PC-9 (cell line): ENCODE data around the gene STPG3. TPM values are rescaled to one million over a fixed set of nuclear protein-coding genes. Genes with fewer than 3 reads are reported as not detected.
A peak's percentile ranks its signal among the peaks of the same experiment; 100 is the strongest.

ENCODE experiments used
- BruUV-seq: library from RNA; stranded (reverse); fragments of 400-500 nt; replicated peaks from 2 replicates; lab custom pipeline; 2021; lab: Mats Ljungman, UMichigan
- CTCF ChIA-PET: fragments of 300-600 bp; sonication (Branson Sonifier 250); formaldehyde crosslinking; loops from one replicate; lab custom pipeline; 2022; ENCODE audit warnings: antibody characterized with exemption; lab: Charles Lee
- POLR2A ChIA-PET: fragments of 300-600 bp; sonication (Branson Sonifier 250); formaldehyde crosslinking; loops from one replicate; lab custom pipeline; 2022; ENCODE audit warnings: antibody characterized with exemption; ENCODE audit not compliant: unreplicated experiment; lab: Charles Lee
- DNase-seq, 2 experiments: peaks; one replicate each; pipeline versions ENCODE4 v3.0.0 to v3.0.0-alpha.2; 2015 to 2022; ENCODE audit warnings: mixed read lengths in 1 of 2
- H2AFZ ChIP-seq: fragments of 200-600 bp; sonication (generic); 2 replicates; pipeline ENCODE4 v1.8.1; 2017; ENCODE audit warnings: antibody characterized with exemption
- H3F3A ChIP-seq: fragments of 200-600 bp; sonication (generic); 2 replicates; pipeline ENCODE4 v1.8.1; 2017; ENCODE audit warnings: antibody characterized with exemption, mild to moderate bottlenecking, low read depth; ENCODE audit not compliant: insufficient read depth
- H3K27ac ChIP-seq: fragments of 200-600 bp; sonication (generic); 2 replicates; pipeline ENCODE4 v1.6.1; 2016; ENCODE audit warnings: mixed run types
- H3K27me3 ChIP-seq: fragments of 200-600 bp; sonication (generic); 2 replicates; pipeline ENCODE4 v1.6.1; 2016; ENCODE audit warnings: low read depth, mixed run types; ENCODE audit not compliant: insufficient read depth
- H3K36me3 ChIP-seq: fragments of 200-600 bp; sonication (generic); 2 replicates; pipeline ENCODE4 v1.6.1; 2016; ENCODE audit warnings: low read depth, mixed run types
- H3K4me1 ChIP-seq: fragments of 200-600 bp; sonication (generic); replicated peaks from 2 replicates; pipeline ENCODE4 v1.6.1; 2016; ENCODE audit warnings: mixed run types; ENCODE audit not compliant: insufficient read depth
- H3K4me2 ChIP-seq: fragments of 200-600 bp; sonication (generic); 2 replicates; pipeline ENCODE4 v1.6.1; 2017; ENCODE audit warnings: mixed run types
- H3K4me3 ChIP-seq: fragments of 200-600 bp; sonication (generic); 2 replicates; pipeline ENCODE4 v1.6.1; 2016; ENCODE audit warnings: mixed run types
- H3K79me2 ChIP-seq: fragments of 200-600 bp; sonication (generic); 2 replicates; pipeline ENCODE4 v1.6.1; 2017; ENCODE audit warnings: low read depth, mixed run types
- H3K9me2 ChIP-seq: fragments of 200-600 bp; sonication (generic); 2 replicates; pipeline ENCODE4 v1.8.1; 2017; ENCODE audit warnings: mild to moderate bottlenecking; ENCODE audit not compliant: insufficient read depth
- H3K9me3 ChIP-seq: fragments of 200-600 bp; sonication (generic); 2 replicates; pipeline ENCODE4 v1.8.1; 2016; ENCODE audit warnings: low read depth; ENCODE audit not compliant: insufficient read depth
- H4K20me1 ChIP-seq: fragments of 200-600 bp; sonication (generic); 2 replicates; pipeline ENCODE4 v1.8.1; 2017; ENCODE audit not compliant: insufficient read depth
- CTCF ChIP-seq: fragments of 200-600 bp; sonication (generic); conservative IDR thresholded peaks from 2 replicates; pipeline ENCODE4 v1.6.1; 2017; ENCODE audit warnings: mixed run types, antibody characterized with exemption, mild to moderate bottlenecking, moderate library complexity
- EZH2 ChIP-seq: fragments of 200-600 bp; sonication (generic); IDR thresholded peaks from 2 replicates; pipeline ENCODE4 v1.8.0; 2017; ENCODE audit warnings: antibody characterized with exemption, low read depth
- intact Hi-C: fragments of 100-400 bp; cut with micrococcal nuclease; formaldehyde crosslinking; loops from one replicate; pipeline ENCODE4 v1.10.0; 2022; ENCODE audit not compliant: unreplicated experiment
- total RNA-seq: library from RNA; stranded (reverse); gene quantifications from 2 replicates; pipeline ENCODE4 v1.2.3, GENCODE V29; 2021

Gene STPG3
- total RNA-seq, 1 experiment from 2014 or later = 0.46 TPM

- DNase-seq = no peak
- Histone ChIP-seq H4K20me1 (no peaks in the 10 kb centered on the region; the same call in 1 of the 2 replicates), H3K9me2 (no peaks in the 10 kb centered on the region), H3K27ac (no peak overlapping the region), H3F3A (peaks cover 23% of the 10 kb centered on the region), H3K4me1 (peaks cover 26% of the 10 kb centered on the region), H3K27me3 (no peaks in the 10 kb centered on the region), H3K79me2 (no peaks in the 10 kb centered on the region), H3K4me2 (no peak overlapping the region), H3K36me3 (no peaks in the 10 kb centered on the region), H2AFZ (no peak overlapping the region), H3K4me3 (no peak overlapping the region), H3K9me3 (no peaks in the 10 kb centered on the region)
- ChIA-PET CTCF (no interaction called here), POLR2A (interaction anchor here (0.6 kb wide), 1 partner anchor 431 kb away, joined by 4 read pairs; no protein-coding TSS in a partner anchor)
- no TSS peak for BruUV-seq
- TF ChIP-seq CTCF (no peak), EZH2 (no peak)
- intact Hi-C loops = no loop called here
Measured at GRCh38 chr9:137215196-137215986, 35.7 kb upstream of the STPG3 start.

DNA sequence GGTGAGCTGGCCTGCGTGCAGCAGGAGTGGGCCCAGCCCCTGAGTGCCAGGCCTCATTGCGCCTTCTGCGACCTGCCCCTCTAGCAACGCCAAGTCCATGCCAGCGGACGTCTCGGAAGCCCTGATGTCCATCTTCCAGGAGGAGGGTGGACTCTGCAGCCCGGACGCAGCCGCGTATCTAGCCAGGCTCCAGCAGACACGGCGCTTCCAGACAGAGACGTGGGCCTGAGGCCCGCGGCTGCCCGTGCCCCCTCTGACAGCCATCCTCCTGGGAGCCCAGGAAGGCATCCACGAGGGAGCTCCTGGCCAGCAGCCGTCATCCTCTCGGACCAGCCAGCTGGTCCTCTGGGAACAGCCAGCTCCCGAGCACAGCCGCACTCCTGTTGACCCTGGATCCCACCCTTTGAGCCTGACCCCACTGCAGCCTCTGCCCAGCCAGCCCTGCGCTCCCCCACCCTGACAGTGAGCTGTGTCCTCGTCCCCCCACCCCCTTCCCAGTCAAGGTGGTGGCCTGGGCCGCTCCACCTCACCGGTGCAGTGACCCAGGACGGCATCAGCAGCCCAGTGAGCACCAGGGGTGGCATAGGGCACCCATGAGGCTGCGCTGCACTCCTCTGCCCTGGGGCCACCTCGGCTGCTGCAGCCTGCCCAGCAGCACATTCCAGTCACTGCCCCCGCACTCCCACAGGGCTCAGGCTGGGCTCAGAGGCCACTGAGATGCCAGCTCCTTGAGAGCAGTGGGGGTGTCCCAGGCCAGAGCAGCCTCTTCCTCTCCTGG is 34.7 kb upstream of the STPG3 start:
- H3K4me2 ChIP-seq = peak overlapping the region; percentile 72
- no peak for DNase-seq
- peaks cover 28% of the 10 kb centered on the region for H3F3A ChIP-seq
- H3K9me3 ChIP-seq = no peaks in the 10 kb centered on the region
- H3K36me3 ChIP-seq = no peaks in the 10 kb centered on the region
- H3K4me3 ChIP-seq = no peak overlapping the region
- H3K4me1 ChIP-seq = peaks cover 26% of the 10 kb centered on the region
- no peaks in the 10 kb centered on the region for H3K9me2 ChIP-seq
- TF ChIP-seq CTCF (no peak), EZH2 (no peak)
- H3K79me2 ChIP-seq = no peaks in the 10 kb centered on the region
- H2AFZ ChIP-seq = no peak overlapping the region
- ChIA-PET CTCF (interaction anchor here (0.6 to 1.0 kb wide), 3 partner anchors 20 to 94 kb away, joined by 3 read pairs; no protein-coding TSS in a partner anchor), POLR2A (interaction anchor here (0.6 kb wide), 4 partner anchors 15 to 432 kb away, joined by 3 to 5 read pairs (median 4); no protein-coding TSS in a partner anchor)
- intact Hi-C loops = loop anchor here (2.0 kb wide), 1 partner anchor 16 kb away; the partner anchor contains the start of gene TPRN
- no TSS peak for BruUV-seq
- H3K27ac ChIP-seq = no peak overlapping the region
- H3K27me3 ChIP-seq = no peaks in the 10 kb centered on the region
- no peaks in the 10 kb centered on the region; the same call in 1 of the 2 replicates for H4K20me1 ChIP-seq
